Measurements from ENCODE around the gene BCL2L14. TPM values are rescaled to one million over a fixed set of nuclear protein-coding genes. Genes with fewer than 3 reads are reported as not detected.
A peak's percentile ranks its signal among the peaks of the same experiment; 100 is the strongest.

BCL2L14 gene, protein sequence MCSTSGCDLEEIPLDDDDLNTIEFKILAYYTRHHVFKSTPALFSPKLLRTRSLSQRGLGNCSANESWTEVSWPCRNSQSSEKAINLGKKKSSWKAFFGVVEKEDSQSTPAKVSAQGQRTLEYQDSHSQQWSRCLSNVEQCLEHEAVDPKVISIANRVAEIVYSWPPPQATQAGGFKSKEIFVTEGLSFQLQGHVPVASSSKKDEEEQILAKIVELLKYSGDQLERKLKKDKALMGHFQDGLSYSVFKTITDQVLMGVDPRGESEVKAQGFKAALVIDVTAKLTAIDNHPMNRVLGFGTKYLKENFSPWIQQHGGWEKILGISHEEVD
- total RNA-seq, result 10 to 100 TPM; 48.6 to 68.3 TPM

- peak within 1 kb of the TSS; percentile 49 for H3K4me3 ChIP-seq
- peak; percentile 71 for DNase-seq
- intact Hi-C loops (cut with DNase I), result no loop called here
- no peaks in the 10 kb centered on the region for H3K27me3 ChIP-seq
- no peaks in the 10 kb centered on the region for H3K36me3 ChIP-seq
- no peaks in the 10 kb centered on the region for H3K9me3 ChIP-seq
- H3K4me1 ChIP-seq, result no peaks in the 10 kb centered on the region
- H3K9ac ChIP-seq (ENCODE audit: low read depth in 2 of 2, low read length in 2 of 2), result peak within 1 kb of the TSS; percentile 48 to 99
- no peak for TF ChIP-seq CTCF (IDR thresholded peaks at IDR 0.05)
- peak within 1 kb of the TSS; percentile 93 for H3K27ac ChIP-seq
These were observed at the start of gene BCL2L14 for GRCh38 chr12:12070674-12071656. BCL2L14 (plus strand) TSS chr12:12070939; CDS start chr12:12079306, 8,367 bp downstream.

DNA sequence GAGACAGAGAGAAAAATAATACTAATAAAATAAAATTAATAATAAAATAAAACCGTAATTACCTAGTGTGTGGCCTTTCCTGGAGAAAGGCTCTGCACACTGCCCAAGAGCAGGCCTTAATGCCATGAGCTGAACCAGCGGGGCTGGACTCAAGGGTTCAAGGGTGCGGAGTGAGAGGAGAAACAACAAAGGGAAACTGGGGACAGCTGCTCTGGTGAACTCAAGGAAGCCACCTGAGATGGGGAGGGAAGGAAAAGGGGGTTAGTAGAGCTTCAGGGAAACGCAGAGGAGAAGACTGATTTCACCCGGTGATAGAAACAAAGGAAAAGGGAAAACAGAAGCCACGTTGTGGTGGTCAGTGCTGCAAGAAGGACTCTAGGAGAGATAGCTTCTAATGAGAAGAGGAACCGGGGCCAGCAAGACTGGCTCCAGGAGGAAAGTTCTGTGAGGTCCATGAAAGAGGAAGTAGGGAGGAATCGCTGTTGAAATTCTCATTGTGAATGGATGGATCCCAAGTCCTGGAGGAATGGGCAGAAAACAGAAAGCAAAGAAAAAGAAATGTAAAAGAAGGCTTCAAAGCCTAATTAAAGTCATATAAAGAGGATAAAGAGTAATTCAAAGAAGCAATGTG is 48.3 kb upstream of the BCL2L14 start:
- H3K4me3 ChIP-seq, result no peak overlapping the region
- no peaks in the 10 kb centered on the region for H3K4me1 ChIP-seq
- intact Hi-C loops (cut with DNase I), result no loop called here
- no peaks in the 10 kb centered on the region for H3K27me3 ChIP-seq
- H3K9me3 ChIP-seq, result no peaks in the 10 kb centered on the region
- DNase-seq, result no peak
- no peaks in the 10 kb centered on the region for H3K36me3 ChIP-seq
- TF ChIP-seq CTCF (IDR thresholded peaks at IDR 0.05), result no peak
- H3K9ac ChIP-seq (ENCODE audit: low read depth in 2 of 2, low read length in 2 of 2), result no peak overlapping the region
- H3K27ac ChIP-seq, result no peak overlapping the region

DNA sequence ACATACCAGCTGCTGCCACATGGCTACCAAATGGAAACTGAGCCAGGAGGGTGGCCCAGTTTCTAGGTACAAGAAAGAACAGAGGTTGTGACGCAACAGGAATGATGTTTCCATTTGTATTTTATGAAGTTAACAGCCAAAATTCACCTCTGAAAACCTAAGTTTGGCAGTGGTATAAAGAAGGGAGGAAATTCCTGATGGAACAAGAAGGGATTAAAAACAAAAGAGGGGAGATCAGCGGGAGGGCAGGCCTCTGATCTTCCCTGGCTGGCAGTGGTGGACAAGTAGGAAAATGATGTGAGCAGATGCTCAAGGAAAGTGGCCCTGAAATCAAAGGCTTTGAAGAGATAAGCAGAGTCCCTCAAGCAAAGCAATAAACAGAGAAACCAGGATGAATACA is 47.3 kb upstream of the BCL2L14 start:
- H3K9me3 ChIP-seq, result no peaks in the 10 kb centered on the region
- H3K36me3 ChIP-seq, result no peaks in the 10 kb centered on the region
- no peak overlapping the region for H3K27ac ChIP-seq
- no peak overlapping the region for H3K4me3 ChIP-seq
- TF ChIP-seq CTCF (IDR thresholded peaks at IDR 0.05), result no peak
- intact Hi-C loops (cut with DNase I), result no loop called here
- no peaks in the 10 kb centered on the region for H3K4me1 ChIP-seq
- H3K9ac ChIP-seq (ENCODE audit: low read depth in 2 of 2, low read length in 2 of 2), result no peak overlapping the region
- no peaks in the 10 kb centered on the region for H3K27me3 ChIP-seq
- no peak for DNase-seq

DNA sequence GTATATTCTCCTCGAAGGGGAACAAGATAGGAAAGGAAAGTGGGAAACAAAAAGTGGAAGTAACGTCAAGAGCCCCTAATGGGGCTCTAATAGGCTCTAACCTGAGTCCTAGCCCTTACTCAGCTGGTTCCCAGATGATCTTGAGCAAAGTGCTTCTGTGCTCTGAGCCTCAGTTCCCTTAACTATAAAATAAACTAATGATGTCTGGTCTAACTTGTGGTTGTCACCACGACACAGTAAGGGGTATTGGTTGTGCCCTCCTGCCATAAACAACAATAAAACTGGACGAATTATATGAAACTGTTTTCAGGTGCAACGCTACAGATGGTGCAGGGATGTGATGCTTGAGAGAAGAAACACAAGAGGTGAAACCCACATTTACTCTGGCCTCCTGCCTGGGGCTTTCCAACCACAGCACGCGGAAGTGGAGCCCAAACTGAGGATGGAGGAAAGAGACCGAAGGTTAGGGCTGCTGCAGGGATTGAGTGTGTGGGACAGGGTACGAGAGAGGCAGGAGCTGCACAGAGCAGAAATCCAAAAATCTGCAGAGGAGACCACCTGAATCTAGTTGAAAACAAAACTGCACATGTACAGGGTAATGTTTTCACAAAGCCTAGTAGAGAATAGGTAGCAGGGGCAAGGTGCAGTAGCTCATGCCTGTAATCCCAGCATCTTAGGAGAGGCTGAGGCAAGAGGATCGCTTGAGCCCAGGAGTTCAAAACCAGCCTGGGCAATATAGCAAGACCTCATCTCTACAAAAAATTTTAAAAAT is 45.6 kb upstream of the BCL2L14 start:
- no peaks in the 10 kb centered on the region for H3K4me1 ChIP-seq

More for the DNA sequence above, 45.6 kb upstream of the BCL2L14 start:
- H3K9me3 ChIP-seq, result no peaks in the 10 kb centered on the region
- intact Hi-C loops (cut with DNase I), result no loop called here
- TF ChIP-seq CTCF (IDR thresholded peaks at IDR 0.05), result no peak
- DNase-seq, result peak; percentile 85
- no peak overlapping the region for H3K9ac ChIP-seq (ENCODE audit: low read depth in 2 of 2, low read length in 2 of 2)
- H3K36me3 ChIP-seq, result no peaks in the 10 kb centered on the region
- H3K4me3 ChIP-seq, result no peak overlapping the region
- peak overlapping the region; percentile 32 for H3K27ac ChIP-seq
- no peaks in the 10 kb centered on the region for H3K27me3 ChIP-seq
